GOT3 (cell line): Measurements from ENCODE around the gene CD72.
"Not testable (repeated sequence)": the region's sequence is repeated elsewhere in the genome, so short reads cannot be mapped to it uniquely, and the experiment has no call there.

Experiments used
- DNase-seq: peaks from one replicate; lab custom pipeline; 2025; ENCODE audit warnings: mixed read lengths; lab: John Stamatoyannopoulos, UW

The CD72 gene

DNA sequence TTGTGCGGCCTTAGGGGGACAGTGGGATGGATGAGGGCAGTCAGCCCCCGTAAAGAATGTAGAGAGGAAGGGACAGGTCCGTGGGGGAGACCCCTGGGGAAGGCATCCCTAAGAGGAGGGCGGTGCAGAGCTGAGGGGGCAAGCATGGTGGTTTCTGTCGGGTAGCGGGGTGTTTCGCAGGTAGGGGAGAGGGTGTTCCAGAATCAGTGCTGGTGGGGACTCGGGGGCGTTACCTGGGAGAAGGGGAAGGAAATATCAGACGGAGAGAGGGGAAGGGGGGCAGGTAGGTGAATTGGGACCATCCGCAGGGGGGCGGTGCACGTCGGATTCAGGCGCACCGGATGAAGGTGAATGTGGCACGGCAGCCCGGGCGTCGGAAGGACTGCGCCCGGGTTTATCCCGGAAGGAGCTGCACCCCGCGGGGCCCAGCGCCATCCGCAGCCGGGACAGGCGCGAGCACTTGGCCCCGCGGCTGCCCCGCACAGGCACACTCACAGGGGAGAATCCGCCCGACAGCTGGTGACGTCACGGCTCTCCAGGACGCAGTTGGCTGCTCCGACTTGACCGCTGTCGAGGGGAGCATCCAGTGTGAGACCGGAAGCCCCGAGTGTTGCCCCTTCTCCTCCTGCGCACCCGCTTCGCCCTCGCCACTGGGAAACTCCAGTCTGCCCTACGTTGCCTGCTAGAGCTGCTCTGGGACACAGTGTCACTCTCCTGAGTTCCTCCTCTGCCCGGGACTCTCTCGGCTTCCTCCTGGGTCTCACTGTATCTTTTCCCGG, 1.3 kb downstream of the CD72 start:
- DNase-seq: peak; percentile 7

DNA sequence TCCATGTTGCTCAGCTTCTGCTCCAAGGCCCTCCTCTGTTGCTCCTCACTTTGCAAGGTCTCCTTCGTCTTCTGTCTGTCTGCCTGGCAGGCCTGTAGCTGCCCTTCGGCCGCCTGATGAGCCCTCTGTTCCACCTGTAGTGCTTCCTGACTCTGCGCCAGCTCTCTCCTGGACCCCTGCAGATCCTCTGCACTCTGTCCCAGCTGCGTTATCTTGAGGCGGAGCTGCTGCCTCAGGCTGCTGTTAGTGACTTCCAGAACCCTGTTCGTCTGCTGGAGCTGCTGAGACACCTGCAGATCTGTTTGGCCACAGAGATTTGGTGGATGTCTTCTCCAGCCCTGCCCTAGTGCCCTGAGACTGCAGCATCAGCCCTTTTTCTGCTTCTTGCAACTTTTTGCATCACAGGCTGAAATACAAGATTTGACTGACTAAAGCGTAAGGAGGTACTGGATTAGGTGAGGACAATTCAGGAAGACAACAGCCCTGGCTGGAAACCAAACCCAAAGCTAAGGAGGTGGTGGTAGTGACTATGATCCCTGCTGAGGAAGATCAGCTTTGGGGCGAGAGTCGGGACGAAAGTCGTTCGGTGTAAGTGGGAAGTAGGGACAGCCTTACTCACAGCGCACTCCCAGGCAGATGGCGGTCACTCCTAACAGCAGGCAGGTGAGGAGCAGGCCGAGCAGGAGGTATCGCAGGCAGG, 2.1 kb downstream of the CD72 start:
- no peak for DNase-seq

DNA sequence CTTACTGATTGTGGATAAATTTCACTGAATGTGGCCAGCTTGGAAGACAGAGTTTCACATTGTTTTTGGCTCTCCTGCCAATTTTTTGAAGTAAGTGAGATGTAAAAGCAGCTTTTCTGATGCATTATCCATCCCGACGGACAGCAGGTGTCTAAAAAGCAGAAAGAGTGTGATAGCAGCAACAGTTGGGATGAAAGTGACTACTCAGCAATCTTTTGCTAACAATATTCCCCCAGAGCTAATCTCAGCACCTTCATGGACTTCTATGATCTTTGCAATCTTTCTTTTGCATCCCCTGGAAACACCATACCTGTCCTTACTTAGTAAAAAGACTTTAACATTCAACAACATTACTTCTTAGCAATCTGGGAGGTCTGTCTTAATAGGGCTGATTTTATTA, 5.4 kb downstream of the CD72 start:
- no peak for DNase-seq

DNA sequence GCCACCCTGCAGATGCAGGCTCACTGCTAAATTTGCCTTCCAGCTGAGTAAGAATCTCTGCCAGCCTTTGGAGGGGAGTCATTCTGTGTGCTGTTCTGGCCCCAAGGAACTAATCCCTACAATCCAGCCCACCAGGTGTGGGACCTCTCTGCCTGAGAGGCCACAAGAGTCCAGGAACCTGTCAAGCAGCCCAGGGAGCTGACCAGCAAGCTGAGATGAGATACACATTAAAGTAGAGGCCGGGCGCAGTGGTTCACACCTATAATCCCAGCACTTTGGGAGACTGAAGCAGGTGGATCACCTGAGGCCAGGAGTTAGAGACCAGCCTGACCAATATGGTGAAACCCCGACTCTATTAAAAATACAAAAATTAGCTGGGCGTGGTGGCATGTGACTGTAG, 6.1 kb downstream of the CD72 start:
- not testable (repeated sequence) for DNase-seq

DNA sequence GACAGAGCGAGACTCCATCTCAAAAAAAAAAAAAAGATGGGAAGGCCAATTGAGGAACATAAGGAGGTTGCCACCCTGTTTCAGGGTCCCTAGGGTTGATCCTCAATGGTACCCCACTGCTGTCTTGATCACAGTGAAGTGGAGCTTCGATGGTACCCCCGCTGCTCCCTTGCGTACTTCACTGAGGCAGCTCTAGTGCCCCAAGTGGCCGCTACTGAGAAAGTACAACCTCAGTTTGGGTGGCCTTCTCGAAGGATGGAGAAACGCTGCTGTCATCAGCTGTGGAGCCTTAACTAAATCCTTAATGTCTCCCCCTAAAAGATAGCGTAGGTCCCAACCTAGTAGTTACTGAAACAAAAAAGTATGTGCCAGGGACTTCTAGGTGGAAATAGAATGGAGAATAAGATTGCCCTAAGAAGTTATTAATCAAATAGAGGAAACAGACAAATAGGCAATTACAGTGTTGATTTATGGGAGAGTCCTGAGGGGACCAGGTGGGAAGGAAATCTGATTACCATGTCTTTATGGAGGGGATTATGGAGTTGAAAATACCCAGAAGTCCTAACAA, 6.9 kb downstream of the CD72 start:
- DNase-seq: no peak

DNA sequence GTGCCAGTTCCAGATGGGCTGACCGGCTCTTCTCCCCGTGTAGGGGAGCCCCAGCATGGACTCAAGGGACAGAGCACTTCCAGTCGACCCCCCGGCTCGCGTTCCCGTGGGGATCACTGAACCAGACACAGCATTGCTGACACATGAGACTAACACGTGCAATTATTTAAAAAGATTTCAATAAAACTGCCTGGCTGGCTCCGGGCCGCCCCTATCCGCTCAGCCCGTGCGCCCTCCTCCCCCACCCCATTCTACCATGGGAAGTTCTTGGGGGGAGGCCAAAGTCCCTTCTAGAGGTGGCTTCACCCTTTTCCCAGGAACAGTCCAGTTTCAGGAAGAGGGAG, 8.4 kb downstream of the CD72 start:
- DNase-seq: no peak

DNA sequence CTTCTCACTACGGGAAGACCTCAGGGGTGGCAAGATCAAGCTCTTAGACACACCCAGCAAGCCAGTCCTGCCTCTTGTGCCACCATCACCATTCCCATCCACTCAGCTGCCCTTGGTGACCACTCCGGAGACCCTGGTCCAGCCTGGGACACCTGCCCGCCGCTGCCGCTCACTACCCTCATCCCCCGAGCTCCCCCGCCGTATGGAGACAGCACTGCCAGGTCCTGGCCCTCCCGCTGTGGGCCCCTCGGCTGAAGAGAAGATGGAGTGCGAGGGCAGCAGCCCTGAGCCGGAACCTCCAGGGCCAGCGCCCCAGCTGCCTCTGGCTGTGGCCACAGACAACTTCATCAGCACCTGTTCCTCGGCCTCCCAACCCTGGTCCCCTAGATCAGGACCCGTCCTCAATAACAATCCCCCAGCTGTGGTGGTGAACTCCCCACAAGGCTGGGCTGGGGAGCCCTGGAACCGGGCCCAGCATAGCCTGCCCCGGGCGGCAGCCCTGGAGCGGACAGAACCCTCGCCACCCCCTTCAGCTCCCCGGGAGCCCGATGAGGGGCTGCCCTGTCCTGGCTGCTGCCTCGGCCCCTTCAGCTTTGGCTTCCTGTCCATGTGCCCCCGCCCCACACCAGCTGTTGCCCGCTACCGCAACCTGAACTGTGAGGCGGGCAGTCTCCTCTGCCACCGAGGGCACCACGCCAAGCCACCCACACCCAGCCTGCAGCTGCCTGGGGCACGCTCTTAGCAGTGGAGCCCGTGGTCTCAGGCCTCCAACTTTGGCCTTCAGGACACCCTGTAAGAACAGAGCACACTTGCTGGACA, 9.0 kb downstream of the CD72 start:
- no peak for DNase-seq

DNA sequence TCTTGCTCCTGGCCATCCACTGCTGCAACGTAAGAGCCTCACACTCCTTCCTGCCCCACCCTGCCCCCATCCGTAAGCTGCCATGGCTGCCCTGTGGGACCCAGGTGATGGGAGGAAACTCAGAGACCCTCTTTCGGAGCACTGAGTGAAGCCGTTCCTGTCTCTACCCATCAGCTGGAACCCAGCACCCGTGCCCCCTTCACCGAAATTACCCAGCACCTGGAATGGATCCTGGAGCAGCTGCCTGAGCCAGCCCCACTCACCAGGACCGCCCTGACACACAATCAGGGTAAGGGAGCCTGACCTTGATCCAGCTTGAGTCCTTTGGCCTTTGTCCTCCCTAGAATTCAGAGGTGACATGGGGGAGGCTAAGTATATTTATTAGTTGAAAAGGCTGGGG, 10.0 kb downstream of the CD72 start:
- DNase-seq: no peak

DNA sequence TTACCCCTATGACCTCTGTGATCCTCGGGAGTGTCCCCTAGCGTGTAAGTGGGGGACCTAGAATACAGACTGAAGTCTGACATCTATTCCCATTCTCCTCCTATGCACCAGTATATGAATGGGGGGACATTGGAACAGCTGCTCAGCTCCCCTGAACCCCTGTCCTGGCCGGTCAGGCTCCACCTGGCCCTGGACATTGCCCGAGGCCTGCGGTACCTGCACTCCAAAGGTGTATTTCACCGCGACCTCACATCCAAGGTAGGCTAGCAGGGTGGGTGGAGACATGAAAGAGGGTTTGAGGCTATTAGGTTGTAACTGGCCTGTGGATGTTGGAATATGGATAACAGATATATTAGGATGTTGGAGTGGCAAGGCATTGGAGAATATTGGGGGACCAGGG, 11.5 kb downstream of the CD72 start:
- no peak for DNase-seq

DNA sequence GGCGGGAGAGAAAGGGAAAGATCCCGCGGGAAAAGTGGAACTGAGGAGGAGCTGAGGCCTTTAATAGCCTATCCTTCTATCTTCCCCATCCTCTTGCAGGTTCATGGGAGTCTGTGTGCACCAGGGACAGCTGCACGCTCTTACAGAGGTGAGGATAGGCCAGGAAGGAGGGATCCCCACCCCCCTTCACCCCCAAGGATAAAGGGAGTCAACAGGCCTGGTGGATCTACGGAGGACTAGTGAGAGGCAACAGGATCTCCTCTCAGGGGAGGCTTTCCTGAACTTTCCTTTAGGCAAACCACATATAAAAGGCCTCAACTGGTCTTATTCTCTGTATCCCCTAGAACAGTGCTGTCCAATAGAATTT, 12.1 kb downstream of the CD72 start:
- no peak for DNase-seq

DNA sequence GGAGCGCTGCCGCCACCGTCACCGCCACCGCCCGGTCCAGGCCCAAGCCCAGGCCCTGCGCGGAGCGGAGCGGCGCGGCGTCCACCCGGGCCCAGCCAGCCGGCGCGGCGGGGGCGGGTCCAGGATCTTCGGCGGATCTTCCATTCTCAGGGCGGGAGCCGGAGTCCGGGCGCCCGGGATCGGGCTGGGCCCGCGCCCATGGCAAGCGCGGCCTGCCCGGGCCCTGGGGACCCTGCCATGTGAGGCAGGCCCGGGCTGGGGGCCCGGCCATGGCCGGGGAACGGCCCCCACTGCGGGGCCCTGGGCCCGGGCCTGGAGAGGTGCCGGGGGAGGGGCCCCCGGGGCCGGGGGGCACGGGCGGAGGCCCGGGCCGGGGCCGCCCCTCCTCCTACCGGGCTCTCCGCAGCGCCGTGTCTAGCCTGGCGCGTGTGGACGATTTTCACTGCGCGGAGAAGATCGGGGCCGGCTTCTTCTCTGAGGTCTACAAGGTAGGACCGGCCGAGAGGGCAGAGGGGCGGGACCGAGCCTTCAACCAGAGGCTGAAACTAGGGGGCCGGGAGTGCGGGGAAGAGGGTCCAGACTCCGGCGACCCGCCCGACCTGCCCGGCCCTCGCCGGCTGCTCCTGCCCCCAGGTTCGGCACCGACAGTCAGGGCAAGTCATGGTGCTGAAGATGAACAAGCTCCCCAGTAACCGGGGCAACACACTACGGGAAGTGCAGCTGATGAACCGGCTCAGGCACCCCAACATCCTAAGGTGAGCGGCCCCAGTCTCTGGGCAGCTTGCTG, 12.7 kb downstream of the CD72 start:
- DNase-seq: no peak

DNA sequence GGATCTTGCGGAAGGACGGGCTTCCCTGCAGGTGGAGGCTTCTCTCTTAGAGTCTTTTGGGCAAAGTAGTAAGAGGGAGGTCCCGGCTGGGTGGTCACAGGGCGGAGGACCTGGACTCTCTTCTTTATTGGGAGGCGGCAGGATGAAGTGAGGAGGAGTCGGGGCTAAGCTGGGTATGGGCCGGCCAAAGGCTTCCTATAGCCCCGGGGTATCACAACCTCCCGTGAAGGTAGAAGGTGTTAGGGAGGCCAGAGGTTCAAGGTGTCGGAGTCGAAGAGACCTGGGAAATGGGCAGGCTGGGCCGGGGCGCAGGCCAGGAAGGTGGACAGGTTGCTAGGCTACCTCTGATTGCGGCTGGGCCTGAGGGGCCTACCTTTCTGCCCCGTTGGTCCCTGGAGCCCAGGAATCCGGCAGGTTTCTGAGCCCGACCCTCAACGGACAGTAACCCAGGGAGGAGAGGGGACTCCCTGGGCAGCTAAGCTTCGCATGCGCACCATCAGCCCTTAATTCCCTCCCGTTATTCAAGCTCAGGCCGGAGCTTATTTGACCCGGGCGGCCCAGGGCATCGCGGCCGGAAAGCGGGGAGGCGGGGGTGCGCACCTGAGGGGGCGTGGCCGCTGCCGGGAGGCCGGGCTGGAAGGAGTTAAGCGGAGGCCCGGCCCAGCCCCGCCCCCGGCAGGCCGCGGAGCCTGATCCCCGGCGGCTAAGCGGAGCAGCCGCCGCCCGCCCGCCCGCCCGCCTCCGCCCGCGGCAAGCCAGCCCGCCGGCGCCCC, 13.4 kb downstream of the CD72 start, which contains the start of gene TESK1:
TESK1 (plus strand) TSS at position 685 of the 773 bp plus-strand sequence. CDS start 358 bp downstream, outside the sequence.
- peak; percentile 10 for DNase-seq

DNA sequence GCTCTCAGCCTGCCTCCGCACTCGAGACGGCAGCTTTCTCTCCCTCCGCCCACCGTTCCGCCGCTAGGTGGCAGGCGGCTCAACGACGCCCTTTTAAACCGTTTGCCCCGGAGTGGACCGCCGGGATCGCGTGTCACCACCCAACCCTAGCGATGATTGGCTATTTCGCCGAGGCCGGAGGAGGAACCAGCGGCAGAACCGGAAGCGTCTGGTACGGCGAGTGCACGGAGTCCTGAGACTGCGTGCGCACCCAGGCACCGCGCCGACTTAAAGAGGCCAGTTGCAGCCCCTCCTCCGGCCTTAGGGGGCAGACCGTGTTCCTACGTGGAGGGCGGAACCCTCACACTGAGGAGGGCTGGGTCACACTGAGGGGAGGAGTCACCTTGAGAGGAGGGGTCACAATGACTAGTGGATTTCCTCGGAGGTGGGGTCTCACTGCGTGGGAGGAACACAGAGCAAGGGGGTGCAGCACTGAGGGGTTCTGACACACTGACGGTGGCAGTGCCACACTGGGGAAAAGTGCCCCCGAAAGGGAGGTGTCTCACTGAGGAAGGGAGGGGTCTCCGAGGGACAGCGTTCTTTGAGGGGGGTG, 14.1 kb downstream of the CD72 start:
- DNase-seq: peak; percentile 91

DNA sequence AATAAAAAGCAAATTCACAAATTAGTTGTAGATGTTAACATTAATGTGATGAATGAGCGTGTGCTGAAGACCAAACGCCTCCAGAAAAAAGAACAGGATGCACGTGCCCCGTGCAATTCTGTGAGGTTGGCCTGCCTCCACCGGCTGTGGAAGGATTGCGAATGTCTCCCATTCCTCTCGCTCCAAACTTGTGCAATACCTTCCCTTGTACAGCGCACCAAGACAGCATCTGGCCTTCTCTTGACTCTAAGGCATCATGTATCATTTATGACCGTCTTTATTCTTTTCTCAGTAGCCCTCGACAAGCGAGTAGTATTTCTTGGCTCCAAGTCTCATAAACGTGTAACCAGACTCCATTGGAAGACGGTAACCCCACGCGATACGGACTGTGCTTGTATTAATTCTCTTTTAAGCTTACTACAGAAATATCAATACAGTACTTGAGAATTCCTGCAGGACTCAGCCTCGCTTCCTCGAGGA, 14.7 kb downstream of the CD72 start:
- DNase-seq: no peak

DNA sequence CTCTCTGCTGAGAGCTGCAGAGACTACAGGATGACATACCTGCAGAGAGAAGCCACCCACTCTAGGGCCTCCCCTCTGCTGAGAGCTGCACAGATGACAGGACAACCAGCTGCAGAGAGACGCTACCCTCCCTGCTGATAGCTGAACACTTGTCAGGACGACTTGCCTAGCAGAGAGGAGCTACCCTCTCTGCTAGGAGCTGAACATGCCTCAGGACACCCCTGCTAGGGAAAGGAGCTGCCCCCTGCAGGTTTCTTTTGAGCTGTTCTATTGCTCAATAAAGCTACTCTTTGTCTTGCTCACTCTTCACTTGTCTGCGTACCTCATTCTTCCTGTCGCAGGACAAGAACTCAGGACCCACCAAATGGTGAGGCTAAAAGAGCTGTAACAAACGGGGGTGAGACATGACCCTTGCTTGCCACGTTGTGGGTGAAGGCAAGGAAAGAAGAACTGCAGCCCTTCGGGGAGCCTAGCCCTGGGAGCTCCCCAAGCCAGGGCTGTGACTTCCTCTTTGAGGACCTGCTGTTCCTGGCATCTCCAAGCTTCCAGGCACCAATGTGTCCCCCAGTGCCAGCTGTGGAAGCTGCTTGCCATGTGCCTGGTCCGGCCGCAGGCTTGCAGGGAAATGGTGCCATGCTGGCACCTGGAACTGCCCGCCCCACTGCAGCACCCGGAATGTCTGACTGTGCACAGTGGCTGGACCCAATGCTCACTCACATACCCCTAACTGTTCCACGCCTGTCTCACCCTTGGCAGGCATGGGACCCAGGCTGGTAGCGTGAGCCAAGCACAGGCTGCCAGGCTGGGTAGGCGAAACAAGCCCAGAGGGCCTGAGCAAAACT, 18.2 kb downstream of the CD72 start:
- no peak for DNase-seq

DNA sequence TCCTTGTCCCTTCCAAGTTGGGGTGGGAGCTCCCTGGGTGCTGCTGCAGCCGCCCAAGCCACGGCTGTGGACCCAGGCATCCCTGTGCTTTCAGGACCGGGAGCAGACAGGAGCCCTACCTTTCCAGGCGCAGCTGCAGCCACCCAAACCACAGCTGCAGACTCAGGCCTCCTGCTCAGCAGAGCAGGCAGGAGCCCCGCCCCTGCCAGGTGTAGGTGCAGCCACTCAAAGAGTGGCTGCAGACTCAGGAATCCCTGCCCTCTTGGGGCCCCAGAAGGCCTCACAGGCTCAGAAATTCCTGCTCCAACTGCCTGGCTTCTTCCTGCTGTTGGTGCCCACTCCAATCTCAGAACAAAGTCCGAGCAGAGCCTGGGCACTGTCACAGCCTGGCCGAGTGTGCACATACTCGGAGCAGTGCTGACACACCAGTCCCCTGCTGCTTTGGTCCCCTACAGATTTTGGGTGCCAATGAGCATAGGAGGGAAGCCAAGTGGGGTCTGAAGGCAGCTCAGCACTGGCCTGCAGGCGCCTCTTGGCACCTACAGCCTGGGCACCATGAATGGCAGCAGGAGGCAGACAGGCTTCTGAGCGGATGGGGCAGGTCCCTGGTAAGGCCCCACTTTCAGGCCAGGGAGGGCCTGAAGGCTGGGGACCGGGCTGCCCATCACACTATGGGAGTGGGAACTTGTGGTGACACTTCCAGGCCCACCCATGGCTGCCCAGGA, 19.2 kb downstream of the CD72 start:
- no peak for DNase-seq

DNA sequence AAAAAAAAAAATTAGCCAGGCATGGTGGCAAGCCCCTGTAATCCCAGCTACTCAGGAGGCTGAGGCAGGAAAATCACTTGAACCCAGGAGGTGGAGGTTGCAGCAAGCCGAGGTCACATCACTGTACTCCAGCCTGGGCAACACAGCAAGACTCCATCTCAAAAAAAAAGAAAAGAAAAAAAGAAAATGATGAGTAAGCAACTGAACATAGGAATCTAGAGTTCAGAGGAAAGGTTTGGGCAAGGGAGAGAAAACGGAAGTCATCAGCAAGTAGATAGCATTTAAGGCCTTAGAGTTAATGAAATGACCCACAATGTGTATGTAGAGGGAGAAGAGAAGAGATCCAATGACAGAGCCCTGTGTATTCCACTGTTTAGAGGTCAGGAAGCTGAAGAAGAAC, 21.3 kb downstream of the CD72 start:
- not testable (repeated sequence) for DNase-seq

DNA sequence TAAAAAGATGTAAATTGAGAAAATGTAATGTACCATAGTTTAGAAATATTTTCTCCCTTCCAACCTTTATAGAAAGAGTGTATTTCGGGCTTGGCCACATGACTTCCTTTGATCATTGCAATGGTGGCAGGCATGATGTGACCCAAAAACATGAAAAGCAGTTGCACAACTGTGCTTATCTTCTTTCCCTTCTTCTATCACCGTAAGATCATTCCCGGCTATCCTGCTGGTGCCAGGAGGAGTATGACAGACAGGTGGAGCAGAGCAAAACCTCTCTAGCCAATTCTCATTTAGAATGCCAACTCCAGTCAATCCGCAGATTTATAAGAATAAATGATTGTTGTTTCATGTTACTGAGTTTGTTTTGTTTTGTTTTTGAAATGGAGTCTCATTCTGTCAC, 23.7 kb downstream of the CD72 start:
- no peak for DNase-seq

DNA sequence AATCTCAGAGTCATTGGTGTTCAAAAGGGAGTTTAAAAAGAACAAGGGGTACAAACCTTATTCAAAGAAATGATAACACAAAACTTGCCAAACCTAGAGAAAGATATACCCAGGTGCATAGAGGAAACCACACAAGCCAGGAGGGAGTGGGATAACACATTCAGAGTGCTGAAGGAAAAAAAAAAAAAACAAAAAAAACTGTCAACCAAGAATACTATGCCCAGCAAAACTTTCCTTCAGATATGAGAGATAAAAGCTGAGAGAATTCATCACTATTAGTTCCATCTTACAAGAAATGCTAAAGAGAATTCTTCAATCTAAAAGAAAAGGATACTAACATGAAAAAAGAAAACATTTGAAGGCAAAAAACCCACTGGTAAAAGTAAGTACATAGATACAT, 24.6 kb downstream of the CD72 start:
- DNase-seq: no peak
